Neural crest cell (in vitro differentiated cells): Measurements from ENCODE around the gene NHSL2. TPM values are rescaled to one million over a fixed set of nuclear protein-coding genes. Genes with fewer than 3 reads are reported as not detected.

Experiments used
- DNase-seq: peaks from one replicate; pipeline ENCODE4 v3.0.0; 2021; ENCODE audit warnings: low read depth, mixed read lengths, low spot score
- H3K27ac Mint-ChIP-seq: one replicate; pipeline ENCODE4 v1.8.0; 2021; ENCODE audit warnings: mild to moderate bottlenecking, mixed read lengths; ENCODE audit not compliant: unreplicated experiment
- H3K27me3 Mint-ChIP-seq: 2 replicates; pipeline ENCODE4 v1.8.0; 2021; ENCODE audit warnings: low read depth, mild to moderate bottlenecking, mixed read lengths
- H3K36me3 Mint-ChIP-seq: 2 replicates; pipeline ENCODE4 v1.8.0; 2021; ENCODE audit warnings: low read depth, mild to moderate bottlenecking, mixed read lengths
- H3K4me1 Mint-ChIP-seq: 2 replicates; pipeline ENCODE4 v1.8.0; 2021; ENCODE audit warnings: mixed read lengths
- H3K4me3 Mint-ChIP-seq: one replicate; pipeline ENCODE4 v1.8.0; 2021; ENCODE audit warnings: mild to moderate bottlenecking, mixed read lengths
- H3K9me3 Mint-ChIP-seq: 2 replicates; pipeline ENCODE4 v1.8.0; 2021; ENCODE audit warnings: mixed read lengths
- CTCF ChIP-seq: fragments of 200-600 bp; sonication (generic); conservative IDR thresholded peaks from 2 replicates; pipeline ENCODE4 v1.5.0; 2021; ENCODE audit warnings: antibody characterized with exemption, mild to moderate bottlenecking
- total RNA-seq: library from RNA; stranded (reverse); gene quantifications from 2 replicates; pipeline ENCODE4 v1.2.1, GENCODE V29; 2021

Gene NHSL2
- total RNA-seq, 1 donor from 2014 or later: 9.9 TPM

- H3K9me3 Mint-ChIP-seq: peaks cover 4% of the 10 kb centered on the region
- H3K27ac Mint-ChIP-seq: no peak overlapping the region
- H3K4me3 Mint-ChIP-seq: no peak overlapping the region
- no peak for DNase-seq
- peaks cover 7% of the 10 kb centered on the region for H3K4me1 Mint-ChIP-seq
- no peak for TF ChIP-seq CTCF
- no peaks in the 10 kb centered on the region for H3K27me3 Mint-ChIP-seq
- H3K36me3 Mint-ChIP-seq: peaks cover 3% of the 10 kb centered on the region
Measured at GRCh38 chrX:72100824-72101351, 190.2 kb downstream of the NHSL2 start.

- Mint-ChIP-seq H3K4me1 (peaks cover 7% of the 10 kb centered on the region), H3K9me3 (peaks cover 4% of the 10 kb centered on the region), H3K4me3 (no peak overlapping the region), H3K27ac (no peak overlapping the region), H3K36me3 (peaks cover 3% of the 10 kb centered on the region), H3K27me3 (no peaks in the 10 kb centered on the region)
- no peak for DNase-seq
- TF ChIP-seq CTCF: no peak
Measured at GRCh38 chrX:72101597-72102037, 191.0 kb downstream of the NHSL2 start.

GRCh38 chrX:72102126-72102525 is 191.5 kb downstream of the NHSL2 start:
- TF ChIP-seq CTCF: no peak
- H3K27ac Mint-ChIP-seq: no peak overlapping the region
- peaks cover 3% of the 10 kb centered on the region for H3K36me3 Mint-ChIP-seq
- H3K4me3 Mint-ChIP-seq: no peak overlapping the region
- peaks cover 7% of the 10 kb centered on the region for H3K4me1 Mint-ChIP-seq
- no peaks in the 10 kb centered on the region for H3K27me3 Mint-ChIP-seq
- no peak for DNase-seq
- peaks cover 4% of the 10 kb centered on the region for H3K9me3 Mint-ChIP-seq

- H3K36me3 Mint-ChIP-seq: peaks cover 5% of the 10 kb centered on the region
- TF ChIP-seq CTCF: no peak
- no peak for DNase-seq
- H3K9me3 Mint-ChIP-seq: peaks cover 7% of the 10 kb centered on the region
- no peak overlapping the region for H3K27ac Mint-ChIP-seq
- H3K27me3 Mint-ChIP-seq: no peaks in the 10 kb centered on the region
- peaks cover 7% of the 10 kb centered on the region for H3K4me1 Mint-ChIP-seq
- no peak overlapping the region for H3K4me3 Mint-ChIP-seq
Measured at GRCh38 chrX:72102760-72103159, 192.1 kb downstream of the NHSL2 start.

- Mint-ChIP-seq H3K9me3 (peaks cover 3% of the 10 kb centered on the region), H3K27me3 (no peaks in the 10 kb centered on the region), H3K36me3 (peaks cover 11% of the 10 kb centered on the region), H3K4me1 (peaks cover 13% of the 10 kb centered on the region), H3K4me3 (no peak overlapping the region), H3K27ac (no peak overlapping the region)
- no peak for DNase-seq
- TF ChIP-seq CTCF: no peak
Measured at GRCh38 chrX:72105436-72105835, 194.8 kb downstream of the NHSL2 start.

GRCh38 chrX:72107320-72107719 is 196.7 kb downstream of the NHSL2 start:
- H3K9me3 Mint-ChIP-seq: peaks cover 3% of the 10 kb centered on the region
- peaks cover 11% of the 10 kb centered on the region for H3K36me3 Mint-ChIP-seq
- no peak for TF ChIP-seq CTCF
- H3K27me3 Mint-ChIP-seq: no peaks in the 10 kb centered on the region
- no peak for DNase-seq
- no peak overlapping the region for H3K27ac Mint-ChIP-seq
- H3K4me3 Mint-ChIP-seq: no peak overlapping the region
- H3K4me1 Mint-ChIP-seq: peaks cover 14% of the 10 kb centered on the region
